OCI-LY7 (cell line): ENCODE results near the gene ALDOA. TPM values are rescaled to one million over a fixed set of nuclear protein-coding genes. Genes with fewer than 3 reads are reported as not detected.

Source experiments
- BruUV-seq: library from RNA; stranded (reverse); fragments of 400-500 nt; replicated peaks from 2 replicates; lab custom pipeline; 2021; lab: Mats Ljungman, UMichigan
- CTCF ChIA-PET: fragments of 300-600 bp; sonication (Branson Sonifier 250); formaldehyde crosslinking; loops from one replicate; lab custom pipeline; 2022; ENCODE audit warnings: antibody characterized with exemption; ENCODE audit not compliant: unreplicated experiment; lab: Charles Lee
- POLR2A ChIA-PET: fragments of 300-600 bp; sonication (Branson Sonifier 250); formaldehyde crosslinking; loops from one replicate; lab custom pipeline; 2022; ENCODE audit warnings: antibody characterized with exemption; lab: Charles Lee
- DNase-seq: peaks from one replicate; pipeline ENCODE4 v3.0.0-alpha.2; 2015; ENCODE audit warnings: low spot score
- H2AFZ ChIP-seq: fragments of 200-600 bp; sonication (generic), shearing (Covaris generic); 2 replicates; pipeline ENCODE4 v1.6.1; 2014; ENCODE audit warnings: mild to moderate bottlenecking, antibody characterized with exemption, low read length, moderate library complexity
- H3K27ac ChIP-seq: fragments of 200-600 bp; sonication (generic); 2 replicates; pipeline ENCODE4 v1.5.1; 2014; ENCODE audit warnings: mixed run types, low read depth, mild to moderate bottlenecking, moderate library complexity, low read length, inconsistent platforms; ENCODE audit not compliant: poor library complexity, severe bottlenecking
- H3K36me3 ChIP-seq: fragments of 200-600 bp; sonication (generic); 2 replicates; pipeline ENCODE4 v1.6.1; 2014; ENCODE audit warnings: mild to moderate bottlenecking, antibody characterized with exemption, low read length, moderate library complexity, mixed read lengths; ENCODE audit not compliant: insufficient read depth
- H3K4me1 ChIP-seq: fragments of 200-600 bp; sonication (generic); 2 replicates; pipeline ENCODE4 v1.5.1; 2014; ENCODE audit warnings: mild to moderate bottlenecking, low read length; ENCODE audit not compliant: insufficient read depth, poor library complexity, severe bottlenecking
- H3K4me2 ChIP-seq: fragments of 200-600 bp; sonication (generic); 2 replicates; pipeline ENCODE4 v1.6.1; 2014; ENCODE audit warnings: mild to moderate bottlenecking, low read length
- H3K4me3 ChIP-seq: fragments of 200-600 bp; sonication (generic); 2 replicates; pipeline ENCODE4 v1.5.1; 2014; ENCODE audit warnings: mild to moderate bottlenecking, low read depth, low read length; ENCODE audit not compliant: poor library complexity, severe bottlenecking
- H3K79me2 ChIP-seq: fragments of 200-600 bp; sonication (generic); 2 replicates; pipeline ENCODE4 v1.6.1; 2016; ENCODE audit warnings: low read depth, mild to moderate bottlenecking, low read length, moderate library complexity, mixed read lengths; ENCODE audit not compliant: insufficient read depth
- H3K9me2 ChIP-seq: fragments of 200-600 bp; sonication (generic); 2 replicates; pipeline ENCODE4 v1.6.1; 2016; ENCODE audit warnings: mild to moderate bottlenecking, low read length, mixed read lengths; ENCODE audit not compliant: insufficient read depth
- H3K9me3 ChIP-seq: fragments of 200-600 bp; sonication (generic); 2 replicates; pipeline ENCODE4 v1.6.1; 2014; ENCODE audit warnings: mild to moderate bottlenecking, mixed run types, low read length, mixed read lengths
- H4K20me1 ChIP-seq: fragments of 200-600 bp; sonication (generic); 2 replicates; pipeline ENCODE4 v1.6.1; 2014; ENCODE audit warnings: mild to moderate bottlenecking, antibody characterized with exemption, low read length, moderate library complexity, mixed read lengths; ENCODE audit not compliant: insufficient read depth
- EZH2phosphoT487 ChIP-seq: fragments of 200-600 bp; sonication (generic); IDR thresholded peaks from 2 replicates; pipeline ENCODE4 v1.6.1; 2018; ENCODE audit warnings: low read depth, borderline replicate concordance, mild to moderate bottlenecking, mixed run types, antibody characterized with exemption, low read length, moderate library complexity, mixed read lengths
- intact Hi-C: fragments of 100-400 bp; cut with micrococcal nuclease; formaldehyde crosslinking; loops from one replicate; pipeline ENCODE4 v1.10.0; 2022; ENCODE audit not compliant: unreplicated experiment
- total RNA-seq, 2 experiments: library from RNA; depleted of rRNA in 1 of 2; stranded (reverse); fragments of >200 nt in 1 of 2; shearing (Covaris generic) in 1 of 2; gene quantifications; 2 replicates each; pipeline ENCODE4 v1.2.3, GENCODE V29; 2014 to 2022
- TF ChIP-seq, protein P1 (sequence below): fragments of 200-600 bp; sonication (generic); conservative IDR thresholded peaks from 2 replicates; pipeline ENCODE4 v1.5.1; 2014; ENCODE audit warnings: mild to moderate bottlenecking, antibody characterized with exemption, low read length, moderate library complexity, mixed read lengths

Gene ALDOA
- total RNA-seq, 2 experiments from 2014 or later: 809 to 1,029 TPM

DNA sequence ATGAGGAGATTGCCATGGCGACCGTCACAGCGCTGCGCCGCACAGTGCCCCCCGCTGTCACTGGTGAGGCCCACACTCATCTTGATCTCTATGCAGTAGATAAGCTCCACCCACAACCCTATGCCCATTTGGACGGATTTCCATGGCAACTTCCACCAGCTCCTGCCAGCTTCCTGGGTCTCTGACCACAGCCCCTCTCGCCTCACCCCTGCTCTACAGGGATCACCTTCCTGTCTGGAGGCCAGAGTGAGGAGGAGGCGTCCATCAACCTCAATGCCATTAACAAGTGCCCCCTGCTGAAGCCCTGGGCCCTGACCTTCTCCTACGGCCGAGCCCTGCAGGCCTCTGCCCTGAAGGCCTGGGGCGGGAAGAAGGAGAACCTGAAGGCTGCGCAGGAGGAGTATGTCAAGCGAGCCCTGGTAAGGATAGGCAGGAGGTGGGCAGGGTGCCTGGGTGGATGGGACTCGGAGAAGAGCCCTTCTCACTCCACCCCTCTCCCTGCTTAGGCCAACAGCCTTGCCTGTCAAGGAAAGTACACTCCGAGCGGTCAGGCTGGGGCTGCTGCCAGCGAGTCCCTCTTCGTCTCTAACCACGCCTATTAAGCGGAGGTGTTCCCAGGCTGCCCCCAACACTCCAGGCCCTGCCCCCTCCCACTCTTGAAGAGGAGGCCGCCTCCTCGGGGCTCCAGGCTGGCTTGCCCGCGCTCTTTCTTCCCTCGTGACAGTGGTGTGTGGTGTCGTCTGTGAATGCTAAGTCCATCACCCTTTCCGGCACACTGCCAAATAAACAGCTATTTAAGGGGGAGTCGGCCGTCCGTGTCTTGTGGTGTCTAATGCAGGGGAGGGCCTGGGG, 4.3 kb downstream of the ALDOA start:
- no peak overlapping the region for H2AFZ ChIP-seq
- H3K4me1 ChIP-seq: peaks cover 33% of the 10 kb centered on the region
- H4K20me1 ChIP-seq: peaks cover 14% of the 10 kb centered on the region
- BruUV-seq: TSS peak; percentile 82
- H3K27ac ChIP-seq: no peak overlapping the region
- no peak for DNase-seq
- POLR2A ChIA-PET: no interaction called here
- H3K9me2 ChIP-seq: no peaks in the 10 kb centered on the region
- H3K9me3 ChIP-seq: no peaks in the 10 kb centered on the region
- no peak overlapping the region for H3K4me2 ChIP-seq
- intact Hi-C loops: loop anchor here (10.0 kb wide), 1 partner anchor 285 kb away; the partner anchor contains the start of gene CD2BP2
- no peak overlapping the region for H3K4me3 ChIP-seq
- CTCF ChIA-PET: no interaction called here
- peaks cover 37% of the 10 kb centered on the region for H3K79me2 ChIP-seq
- TF ChIP-seq, protein P1, sequence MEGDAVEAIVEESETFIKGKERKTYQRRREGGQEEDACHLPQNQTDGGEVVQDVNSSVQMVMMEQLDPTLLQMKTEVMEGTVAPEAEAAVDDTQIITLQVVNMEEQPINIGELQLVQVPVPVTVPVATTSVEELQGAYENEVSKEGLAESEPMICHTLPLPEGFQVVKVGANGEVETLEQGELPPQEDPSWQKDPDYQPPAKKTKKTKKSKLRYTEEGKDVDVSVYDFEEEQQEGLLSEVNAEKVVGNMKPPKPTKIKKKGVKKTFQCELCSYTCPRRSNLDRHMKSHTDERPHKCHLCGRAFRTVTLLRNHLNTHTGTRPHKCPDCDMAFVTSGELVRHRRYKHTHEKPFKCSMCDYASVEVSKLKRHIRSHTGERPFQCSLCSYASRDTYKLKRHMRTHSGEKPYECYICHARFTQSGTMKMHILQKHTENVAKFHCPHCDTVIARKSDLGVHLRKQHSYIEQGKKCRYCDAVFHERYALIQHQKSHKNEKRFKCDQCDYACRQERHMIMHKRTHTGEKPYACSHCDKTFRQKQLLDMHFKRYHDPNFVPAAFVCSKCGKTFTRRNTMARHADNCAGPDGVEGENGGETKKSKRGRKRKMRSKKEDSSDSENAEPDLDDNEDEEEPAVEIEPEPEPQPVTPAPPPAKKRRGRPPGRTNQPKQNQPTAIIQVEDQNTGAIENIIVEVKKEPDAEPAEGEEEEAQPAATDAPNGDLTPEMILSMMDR: 0 out of 2 replicates have a peak, but pooled peaks have one; percentile 20
- TF ChIP-seq EZH2phosphoT487: no peak
- peaks cover 82% of the 10 kb centered on the region for H3K36me3 ChIP-seq

DNA sequence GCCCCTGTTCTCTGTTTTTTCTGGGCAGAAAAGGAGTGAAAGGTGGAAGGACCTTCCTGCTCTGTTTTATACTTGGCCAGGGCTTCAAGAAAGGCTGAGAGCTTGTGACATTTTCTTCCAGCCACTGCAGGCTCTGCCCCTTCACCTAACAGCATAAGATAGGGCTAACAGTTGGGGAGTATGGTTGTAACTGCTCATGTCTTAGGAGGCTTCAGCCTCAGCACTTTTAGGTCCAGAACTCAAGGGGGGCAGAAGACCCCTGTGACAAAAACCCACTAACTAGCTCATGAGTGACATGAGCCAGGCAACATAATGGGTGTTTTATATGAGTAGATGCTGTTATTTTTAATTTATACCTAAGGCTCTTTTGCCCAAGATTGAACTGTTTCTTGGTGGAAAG, 4.9 kb downstream of the ALDOA start:
- POLR2A ChIA-PET: interaction anchor here (0.6 to 0.7 kb wide), 2 partner anchors 161 to 617 kb away, joined by 4 to 5 read pairs; no protein-coding TSS in a partner anchor
- no TSS peak for BruUV-seq

More for the DNA sequence above, 4.9 kb downstream of the ALDOA start:
- TF ChIP-seq, protein P1: no peak
- TF ChIP-seq EZH2phosphoT487: no peak
- no peak overlapping the region for H3K4me3 ChIP-seq
- H3K9me3 ChIP-seq: no peaks in the 10 kb centered on the region
- no peak overlapping the region for H3K27ac ChIP-seq
- H3K4me2 ChIP-seq: no peak overlapping the region
- no peak for DNase-seq
- H4K20me1 ChIP-seq: peaks cover 14% of the 10 kb centered on the region
- peaks cover 39% of the 10 kb centered on the region for H3K4me1 ChIP-seq
- CTCF ChIA-PET: no interaction called here
- H3K9me2 ChIP-seq: no peaks in the 10 kb centered on the region
- intact Hi-C loops: no loop called here
- peaks cover 86% of the 10 kb centered on the region for H3K36me3 ChIP-seq
- H3K79me2 ChIP-seq: peaks cover 37% of the 10 kb centered on the region
- H2AFZ ChIP-seq: no peak overlapping the region
